GM21825 (cell line): ENCODE measurements around the gene ABLIM2.

Experiments used
- ATAC-seq: cut with Tn5 transposase; IDR thresholded peaks from one replicate; pipeline ENCODE4 v1.9.1; 2021; ENCODE audit warnings: mild to moderate bottlenecking, moderate library complexity; ENCODE audit not compliant: unreplicated experiment

The ABLIM2 gene

GRCh38 chr4:8123870-8124269 is 34.7 kb downstream of the ABLIM2 start:
- ATAC-seq, result no peak

- no peak for ATAC-seq
Observed at GRCh38 chr4:8123389-8123788, 35.2 kb downstream of the ABLIM2 start.

- no peak for ATAC-seq
Observed at GRCh38 chr4:8122746-8123145, 35.9 kb downstream of the ABLIM2 start.

GRCh38 chr4:8121292-8122015 is 37.2 kb downstream of the ABLIM2 start:
- no peak for ATAC-seq

- ATAC-seq, result no peak
Observed at GRCh38 chr4:8120501-8120900, 38.1 kb downstream of the ABLIM2 start.

GRCh38 chr4:8119877-8120276 is 38.7 kb downstream of the ABLIM2 start:
- no peak for ATAC-seq

- no peak for ATAC-seq
Observed at GRCh38 chr4:8118531-8118930, 40.1 kb downstream of the ABLIM2 start.

GRCh38 chr4:8118035-8118434 is 40.6 kb downstream of the ABLIM2 start:
- no peak for ATAC-seq

GRCh38 chr4:8117278-8117682 is 41.3 kb downstream of the ABLIM2 start:
- no peak for ATAC-seq

GRCh38 chr4:8115916-8116315 is 42.7 kb downstream of the ABLIM2 start:
- no peak for ATAC-seq

- no peak for ATAC-seq
Observed at GRCh38 chr4:8115203-8115520, 43.5 kb downstream of the ABLIM2 start.

- ATAC-seq, result no peak
Observed at GRCh38 chr4:8114456-8115202, 44.0 kb downstream of the ABLIM2 start.

GRCh38 chr4:8113611-8114377 is 44.8 kb downstream of the ABLIM2 start:
- ATAC-seq, result no peak

- no peak for ATAC-seq
Observed at GRCh38 chr4:8112672-8113071, 45.9 kb downstream of the ABLIM2 start.

- no peak for ATAC-seq
Observed at GRCh38 chr4:8112036-8112576, 46.5 kb downstream of the ABLIM2 start.

GRCh38 chr4:8110071-8110986 is 48.3 kb downstream of the ABLIM2 start:
- ATAC-seq, result no peak

GRCh38 chr4:8109406-8110065 is 49.1 kb downstream of the ABLIM2 start:
- ATAC-seq, result no peak

GRCh38 chr4:8108991-8109390 is 49.6 kb downstream of the ABLIM2 start:
- ATAC-seq, result no peak

- ATAC-seq, result no peak
Observed at GRCh38 chr4:8108261-8108660, 50.4 kb downstream of the ABLIM2 start.

- ATAC-seq, result no peak
Observed at GRCh38 chr4:8107146-8107657, 51.4 kb downstream of the ABLIM2 start.
